Duodenal mucosa (tissue), 2 donors: ENCODE measurements around the gene MGLL.

Experiments
- H3K27ac ChIP-seq: one replicate; pipeline ENCODE4 v1.7.0; 2013; ENCODE audit warnings: low read depth, low read length
- H3K27me3 ChIP-seq, 2 donors: one replicate each; pipeline ENCODE4 v1.7.0; 2013; ENCODE audit warnings: low read length in 2 of 2, control low read depth in 1 of 2; ENCODE audit not compliant: insufficient read depth in 2 of 2, control insufficient read depth in 1 of 2
- H3K36me3 ChIP-seq, 2 donors: one replicate each; pipeline ENCODE4 v1.7.0; 2013; ENCODE audit warnings: low read length in 2 of 2, control low read depth in 1 of 2; ENCODE audit not compliant: insufficient read depth in 2 of 2, control insufficient read depth in 1 of 2
- H3K4me1 ChIP-seq, 2 donors: one replicate each; pipeline ENCODE4 v1.7.0; 2013; ENCODE audit warnings: low read length in 2 of 2, control low read depth in 1 of 2; ENCODE audit not compliant: insufficient read depth in 2 of 2, control insufficient read depth in 1 of 2
- H3K4me3 ChIP-seq, 2 donors: one replicate each; pipeline ENCODE4 v1.7.0; 2013; ENCODE audit warnings: low read length in 2 of 2, low read depth in 1 of 2
- H3K9ac ChIP-seq, 2 donors: one replicate each; pipeline ENCODE4 v1.7.0; 2013; ENCODE audit warnings: low read length in 2 of 2, low read depth in 1 of 2
- H3K9me3 ChIP-seq, 2 donors: one replicate each; pipeline ENCODE4 v1.7.0; 2013; ENCODE audit warnings: low read length in 2 of 2, control low read depth in 1 of 2; ENCODE audit not compliant: control insufficient read depth in 1 of 2

Gene MGLL

GRCh38 chr3:127692501-127693335 is 129.6 kb downstream of the MGLL start:
- Histone ChIP-seq H3K4me1 (peaks cover 12% of the 10 kb centered on the region in 2 donors), H3K9ac (no peak overlapping the region), H3K9me3 (no peaks in the 10 kb centered on the region), H3K36me3 (peaks cover 9 to 16% of the 10 kb centered on the region in 2 donors), H3K27ac (no peak overlapping the region), H3K27me3 (no peaks in the 10 kb centered on the region), H3K4me3 (no peak overlapping the region)

GRCh38 chr3:127691974-127692373 is 130.3 kb downstream of the MGLL start:
- Histone ChIP-seq H3K4me3 (no peak overlapping the region), H3K36me3 (peaks cover 9 to 16% of the 10 kb centered on the region in 2 donors), H3K27ac (no peak overlapping the region), H3K9me3 (no peaks in the 10 kb centered on the region), H3K27me3 (no peaks in the 10 kb centered on the region), H3K9ac (no peak overlapping the region), H3K4me1 (peaks cover 5 to 6% of the 10 kb centered on the region in 2 donors)

GRCh38 chr3:127691489-127691888 is 130.8 kb downstream of the MGLL start:
- peaks cover 9 to 16% of the 10 kb centered on the region in 2 donors for H3K36me3 ChIP-seq
- peaks cover 0 to 1% of the 10 kb centered on the region in 2 donors for H3K4me1 ChIP-seq
- no peak overlapping the region for H3K27ac ChIP-seq
- no peaks in the 10 kb centered on the region for H3K9me3 ChIP-seq
- H3K27me3 ChIP-seq, result no peaks in the 10 kb centered on the region
- no peak overlapping the region for H3K9ac ChIP-seq
- H3K4me3 ChIP-seq, result no peak overlapping the region

GRCh38 chr3:127690823-127691452 is 131.4 kb downstream of the MGLL start:
- H3K9ac ChIP-seq, result no peak overlapping the region
- no peak overlapping the region for H3K4me3 ChIP-seq
- H3K27me3 ChIP-seq, result no peaks in the 10 kb centered on the region
- H3K27ac ChIP-seq, result no peak overlapping the region
- peaks cover 9 to 16% of the 10 kb centered on the region in 2 donors for H3K36me3 ChIP-seq
- H3K9me3 ChIP-seq, result no peaks in the 10 kb centered on the region
- no peaks in the 10 kb centered on the region for H3K4me1 ChIP-seq

- no peak overlapping the region for H3K9ac ChIP-seq
- no peak overlapping the region for H3K27ac ChIP-seq
- peaks cover 9 to 16% of the 10 kb centered on the region in 2 donors for H3K36me3 ChIP-seq
Observed at GRCh38 chr3:127690106-127690505, 132.2 kb downstream of the MGLL start.

GRCh38 chr3:127689266-127689860 is 133.0 kb downstream of the MGLL start:
- no peak overlapping the region for H3K4me3 ChIP-seq
- H3K27me3 ChIP-seq, result no peaks in the 10 kb centered on the region
- no peak overlapping the region for H3K27ac ChIP-seq
- no peaks in the 10 kb centered on the region for H3K9me3 ChIP-seq
- no peak overlapping the region for H3K9ac ChIP-seq
- H3K36me3 ChIP-seq, result peaks cover 9 to 16% of the 10 kb centered on the region in 2 donors
- H3K4me1 ChIP-seq, result no peaks in the 10 kb centered on the region

More at GRCh38 chr3:127690106-127690505, 132.2 kb downstream of the MGLL start:
- H3K9me3 ChIP-seq, result no peaks in the 10 kb centered on the region
- H3K27me3 ChIP-seq, result no peaks in the 10 kb centered on the region
- H3K4me3 ChIP-seq, result no peak overlapping the region
- H3K4me1 ChIP-seq, result no peaks in the 10 kb centered on the region

GRCh38 chr3:127688416-127689265 is 133.7 kb downstream of the MGLL start:
- Histone ChIP-seq H3K9ac (no peak overlapping the region), H3K4me1 (no peaks in the 10 kb centered on the region), H3K36me3 (peaks cover 9 to 16% of the 10 kb centered on the region in 2 donors), H3K27ac (no peak overlapping the region), H3K4me3 (no peak overlapping the region), H3K9me3 (no peaks in the 10 kb centered on the region), H3K27me3 (no peaks in the 10 kb centered on the region)

- Histone ChIP-seq H3K4me1 (no peaks in the 10 kb centered on the region), H3K9me3 (no peaks in the 10 kb centered on the region), H3K27me3 (no peaks in the 10 kb centered on the region), H3K9ac (no peak overlapping the region), H3K4me3 (no peak overlapping the region), H3K27ac (no peak overlapping the region), H3K36me3 (peaks cover 4 to 11% of the 10 kb centered on the region in 2 donors)
Observed at GRCh38 chr3:127688022-127688415, 134.3 kb downstream of the MGLL start.

- Histone ChIP-seq H3K4me1 (no peaks in the 10 kb centered on the region), H3K36me3 (peaks cover 3 to 4% of the 10 kb centered on the region in 2 donors), H3K27me3 (no peaks in the 10 kb centered on the region), H3K9me3 (no peaks in the 10 kb centered on the region), H3K9ac (no peak overlapping the region), H3K4me3 (no peak overlapping the region), H3K27ac (no peak overlapping the region)
Observed at GRCh38 chr3:127687228-127687737, 135.0 kb downstream of the MGLL start.
